ENCODE measurements around the gene YPEL1.

YPEL1 gene, protein sequence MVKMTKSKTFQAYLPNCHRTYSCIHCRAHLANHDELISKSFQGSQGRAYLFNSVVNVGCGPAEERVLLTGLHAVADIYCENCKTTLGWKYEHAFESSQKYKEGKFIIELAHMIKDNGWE

GRCh38 chr22:21735200-21736083 is at the start of gene YPEL1:
TSS of gene YPEL1 (minus strand) at chr22:21735794. CDS start at chr22:21710744, 25,050 bp downstream.
- peak; percentile 96 for DNase-seq (ENCODE audit: low read depth, low spot score)

DNA sequence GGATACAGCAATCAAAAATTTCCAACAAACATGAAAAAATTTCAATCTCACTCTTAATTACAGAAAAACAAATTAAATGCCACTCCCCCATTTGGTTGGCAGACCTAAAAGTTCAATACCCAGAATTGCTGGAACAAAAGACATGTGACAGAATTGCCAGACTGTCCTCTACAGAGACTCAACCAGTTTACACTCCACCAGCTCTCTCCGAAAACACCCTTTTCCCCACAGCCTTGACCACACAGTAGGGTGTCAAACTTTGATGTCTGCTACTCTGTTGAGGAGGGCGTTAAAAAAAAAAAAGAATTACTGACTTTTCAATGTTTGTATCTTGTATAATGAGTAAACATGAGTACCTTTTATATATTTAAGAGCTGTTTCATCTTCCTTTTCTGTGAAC is 44.7 kb upstream of the YPEL1 start:
- no peak for DNase-seq (ENCODE audit: low read depth, low spot score)

DNA sequence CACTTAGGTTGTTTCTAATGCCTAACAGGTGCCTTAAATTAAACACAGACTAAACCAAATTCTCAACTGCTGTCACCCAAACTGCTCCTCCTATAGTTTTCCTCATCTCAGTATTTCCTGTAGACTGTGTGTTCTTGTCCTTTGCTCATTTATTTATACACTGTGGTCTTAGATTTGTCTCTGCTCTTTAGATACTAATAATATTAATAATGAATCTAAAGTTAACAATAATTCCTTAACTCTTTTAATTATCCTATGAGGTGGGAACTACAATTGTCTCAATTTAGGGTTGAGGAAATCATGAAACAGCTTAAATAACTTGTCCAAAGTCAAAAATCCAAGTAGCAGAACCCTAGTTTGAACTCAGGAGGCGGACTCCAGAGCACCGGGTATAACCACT is 43.9 kb upstream of the YPEL1 start:
- no peak for DNase-seq (ENCODE audit: low read depth, low spot score)

DNA sequence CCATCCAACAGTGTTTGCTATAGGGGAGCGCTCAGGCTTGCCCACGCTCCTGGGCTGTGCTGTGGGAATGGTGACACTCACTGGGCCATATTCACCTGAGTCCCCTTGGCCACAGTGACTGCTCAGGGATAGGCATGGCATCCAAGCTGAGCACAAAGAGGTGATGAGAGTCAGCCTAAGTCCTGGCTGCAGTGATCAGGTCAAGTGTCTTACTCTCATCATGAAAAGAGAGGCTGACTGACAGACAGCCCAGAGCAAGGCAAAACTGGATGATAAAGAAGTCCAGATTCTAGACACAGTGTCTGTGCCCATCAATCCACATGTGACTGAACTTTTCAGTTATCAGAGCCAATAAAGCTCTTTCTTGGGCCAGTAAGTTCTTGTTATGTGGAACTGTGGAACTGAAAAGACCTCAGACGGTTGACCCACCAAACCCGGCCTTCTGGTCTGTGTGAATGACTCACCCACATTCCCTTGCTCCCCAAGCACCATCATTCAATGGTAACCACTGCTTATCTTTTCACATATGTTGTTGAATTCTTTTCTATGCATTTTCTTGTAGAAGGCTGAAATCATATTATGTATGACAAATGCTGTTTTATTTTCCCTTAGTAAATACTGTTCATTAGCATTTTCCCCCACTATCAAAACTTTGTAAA is 43.2 kb upstream of the YPEL1 start:
- no peak for DNase-seq (ENCODE audit: low read depth, low spot score)

DNA sequence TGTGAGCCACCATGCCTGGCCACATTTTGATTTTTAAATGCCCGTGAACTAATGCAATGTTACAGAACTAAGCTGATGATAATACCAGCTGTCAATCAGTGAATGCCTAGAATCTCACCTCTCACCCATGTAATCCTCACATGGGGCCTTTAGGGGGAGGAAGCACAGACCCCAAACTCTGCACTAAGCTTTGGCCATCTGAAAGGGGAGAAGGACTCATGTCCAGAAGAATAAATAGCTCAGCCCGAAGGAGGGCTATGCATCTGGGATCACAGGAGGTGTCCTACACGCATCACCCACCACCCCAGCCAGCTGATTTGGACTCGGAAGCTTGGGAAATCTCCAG is 36.0 kb upstream of the YPEL1 start:
- DNase-seq (ENCODE audit: low read depth, low spot score), result no peak

- DNase-seq (ENCODE audit: low read depth, low spot score), result no peak
Observed at GRCh38 chr22:21768435-21768834, 32.8 kb upstream of the YPEL1 start.

- DNase-seq (ENCODE audit: low read depth, low spot score), result no peak
Observed at GRCh38 chr22:21766691-21767462, 31.3 kb upstream of the YPEL1 start.

DNA sequence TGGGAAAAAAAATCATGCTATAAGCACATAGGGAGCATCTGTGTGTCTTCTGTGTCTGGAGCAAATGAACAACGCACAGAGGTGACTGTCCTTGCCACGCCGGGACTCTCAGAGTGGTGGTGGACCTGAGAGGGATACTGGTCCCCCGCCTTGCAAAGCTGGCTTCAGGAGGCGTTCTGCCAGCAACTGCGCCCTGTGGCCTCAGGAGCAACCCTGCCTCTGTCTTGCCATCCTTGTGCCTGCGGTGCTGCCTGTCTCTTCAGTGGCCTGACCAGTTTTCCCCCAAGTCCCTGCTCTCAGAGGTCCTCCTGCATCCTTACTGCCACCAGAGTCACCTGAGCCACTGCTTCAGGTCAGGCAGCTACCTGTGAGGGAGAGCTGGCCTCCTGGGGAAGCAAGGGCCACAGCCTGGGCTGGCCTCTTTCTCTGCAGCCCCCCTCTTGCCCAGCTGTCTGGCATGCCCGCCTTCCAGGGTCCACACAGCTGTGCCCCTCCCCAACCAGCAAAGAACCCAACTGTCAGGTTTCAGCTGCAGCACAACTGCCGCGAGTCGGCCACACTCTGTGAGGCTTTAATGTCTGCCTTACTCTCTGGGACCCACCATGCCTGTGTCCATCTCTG is 30.4 kb upstream of the YPEL1 start:
- DNase-seq (ENCODE audit: low read depth, low spot score), result no peak

GRCh38 chr22:21764038-21764804 is 28.6 kb upstream of the YPEL1 start:
- DNase-seq (ENCODE audit: low read depth, low spot score), result no peak

GRCh38 chr22:21762712-21763581 is 27.4 kb upstream of the YPEL1 start:
- DNase-seq (ENCODE audit: low read depth, low spot score), result no peak

DNA sequence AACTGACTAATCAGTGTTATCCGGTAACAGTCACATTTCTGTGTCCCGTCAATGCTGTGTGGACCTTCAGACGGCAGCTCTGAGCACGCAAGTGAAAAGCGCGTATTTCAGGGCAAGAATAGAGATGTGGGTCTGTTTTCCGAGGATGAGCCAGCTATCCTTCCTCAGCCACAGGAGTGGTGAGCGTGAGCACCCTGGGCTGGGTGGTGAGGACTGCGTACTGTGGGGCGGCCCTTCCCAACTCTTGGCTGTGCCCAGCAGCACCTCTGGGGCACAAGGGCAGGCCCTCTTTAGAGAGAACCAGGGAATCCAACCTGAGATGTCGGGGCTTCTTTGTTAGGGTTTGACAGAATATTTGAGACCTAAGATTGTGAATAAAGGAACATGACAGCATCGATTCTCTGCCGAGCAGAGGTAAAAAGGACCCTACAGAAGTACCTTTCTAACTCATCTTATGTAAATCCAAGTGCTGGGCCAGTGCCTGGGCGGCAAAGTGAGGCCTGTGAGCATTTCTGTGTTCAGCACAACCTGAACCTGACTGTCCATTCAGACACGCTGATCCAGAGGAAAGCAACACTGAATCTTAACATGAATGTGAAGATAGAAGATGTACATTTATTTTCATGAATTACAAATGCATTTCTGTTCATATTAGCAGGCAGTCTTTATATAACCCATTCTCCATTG is 26.5 kb upstream of the YPEL1 start:
- no peak for DNase-seq (ENCODE audit: low read depth, low spot score)

- no peak for DNase-seq (ENCODE audit: low read depth, low spot score)
Observed at GRCh38 chr22:21761086-21761485, 25.5 kb upstream of the YPEL1 start.

DNA sequence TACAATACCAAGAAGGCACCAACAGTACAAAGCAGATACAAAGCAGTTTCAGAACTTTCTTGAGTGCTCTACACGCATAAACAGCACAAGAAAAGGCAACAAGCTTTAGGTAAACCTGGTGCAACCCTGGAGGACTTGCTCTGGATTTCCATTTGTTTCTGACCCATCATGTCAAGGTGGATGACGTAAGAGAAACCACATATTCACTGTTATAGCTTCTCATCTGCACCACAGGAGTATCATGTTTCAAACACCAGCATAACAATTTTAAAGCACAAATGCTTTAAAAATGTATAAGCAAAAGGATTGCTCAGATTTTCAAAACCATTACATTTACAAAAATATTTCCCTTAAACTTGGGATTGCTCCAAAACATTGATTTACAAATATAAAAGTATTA is 25.0 kb upstream of the YPEL1 start:
- no peak for DNase-seq (ENCODE audit: low read depth, low spot score)

- no peak for DNase-seq (ENCODE audit: low read depth, low spot score)
Observed at GRCh38 chr22:21759646-21760376, 24.2 kb upstream of the YPEL1 start.

DNA sequence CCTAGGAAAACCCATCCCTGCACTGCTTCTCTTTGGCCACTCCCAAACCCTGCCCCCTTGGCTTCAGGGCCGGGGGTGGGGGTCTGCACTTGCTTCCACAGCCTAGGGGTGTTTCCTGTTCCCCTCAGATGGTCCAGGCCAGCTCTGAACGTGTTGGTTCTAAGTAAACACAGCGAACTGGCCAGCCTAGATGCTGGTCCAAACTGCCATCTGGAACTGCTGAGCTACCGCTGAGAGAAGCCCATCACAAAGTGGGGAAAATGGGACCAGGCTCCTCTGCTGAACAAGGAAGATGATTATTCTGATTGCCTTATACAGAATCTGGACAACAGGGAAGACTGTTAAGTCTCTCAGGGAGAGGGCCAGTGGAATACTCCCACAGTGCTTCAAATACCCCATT is 23.5 kb upstream of the YPEL1 start:
- DNase-seq (ENCODE audit: low read depth, low spot score), result no peak

DNA sequence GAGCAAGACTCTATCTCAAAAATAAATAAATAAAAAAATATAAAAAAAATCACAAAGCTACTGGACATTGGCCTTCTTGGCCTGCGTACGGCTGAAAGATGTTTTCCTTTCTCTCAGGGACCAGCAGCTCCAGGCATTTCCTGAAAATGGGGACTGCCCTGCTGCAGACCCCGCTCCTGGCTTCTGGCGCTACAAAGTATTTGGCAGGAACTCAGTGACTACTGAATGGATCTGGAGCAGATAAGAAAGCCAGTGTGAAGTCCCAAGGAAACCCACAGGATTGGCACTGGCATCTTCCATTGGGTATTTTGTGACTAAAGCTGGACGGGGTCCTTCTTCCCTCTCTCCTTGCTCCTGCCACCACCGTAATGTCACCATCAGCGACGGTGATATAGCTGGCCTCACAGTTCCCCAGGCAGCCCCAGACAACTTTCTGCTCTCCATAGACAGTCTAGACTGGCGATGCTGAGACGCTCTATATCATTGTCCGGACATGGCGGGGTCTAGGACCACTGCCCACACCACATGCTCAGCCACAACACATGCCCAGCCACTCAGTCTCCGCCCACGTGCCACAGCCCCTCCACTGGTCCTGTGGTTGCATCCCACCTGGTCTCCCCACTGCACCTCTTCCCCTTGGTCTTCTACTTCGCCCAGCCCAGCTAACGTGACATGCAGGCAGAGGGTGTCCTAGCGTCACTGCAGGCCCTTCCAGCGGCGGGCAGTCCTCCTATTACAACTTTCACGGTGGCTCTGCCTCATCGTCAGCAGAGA is 22.7 kb upstream of the YPEL1 start:
- DNase-seq (ENCODE audit: low read depth, low spot score), result no peak

DNA sequence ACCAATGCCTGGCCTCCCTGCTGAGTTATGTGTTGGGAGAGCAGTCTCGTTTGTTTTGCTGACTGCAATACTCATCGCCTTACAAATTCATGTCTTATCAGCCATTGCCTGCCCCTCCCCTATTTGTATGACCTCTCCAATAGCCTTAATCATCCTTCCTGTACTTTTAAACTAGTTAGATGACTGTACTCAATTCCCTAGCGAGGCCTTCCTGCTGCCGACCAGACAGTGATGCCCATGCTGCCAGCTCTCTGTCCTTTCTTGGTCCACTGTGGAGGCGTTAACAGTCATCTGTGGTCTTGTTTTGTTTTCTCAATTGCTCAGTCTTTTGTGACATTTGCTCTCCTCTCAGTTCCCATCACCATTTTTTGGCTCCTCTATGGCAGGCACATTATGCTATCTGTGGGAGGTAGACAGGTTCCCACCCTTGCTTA is 20.3 kb upstream of the YPEL1 start:
- DNase-seq (ENCODE audit: low read depth, low spot score), result no peak

DNA sequence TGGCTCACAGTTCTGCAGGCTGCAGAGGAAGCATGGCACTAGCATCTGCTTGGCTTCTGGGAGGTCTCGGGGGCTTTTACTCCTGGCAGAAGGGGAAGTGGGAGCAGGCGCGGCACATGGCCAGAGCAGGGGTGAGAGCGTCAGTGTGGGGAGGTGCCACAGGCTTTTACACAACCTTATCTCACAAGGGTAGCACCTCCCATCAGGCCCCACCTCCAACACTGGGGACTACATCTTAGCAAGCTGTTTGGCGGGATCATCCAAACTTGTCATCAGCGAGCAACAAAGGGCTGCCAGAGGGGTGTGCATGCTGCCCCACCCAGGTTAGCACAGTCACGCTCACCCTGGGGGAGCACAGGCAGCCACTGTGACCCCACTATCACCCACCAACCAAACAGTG is 18.9 kb upstream of the YPEL1 start:
- DNase-seq (ENCODE audit: low read depth, low spot score), result no peak
